Measurements from ENCODE around the gene RO60. TPM values are rescaled to one million over a fixed set of nuclear protein-coding genes. Genes with fewer than 3 reads are reported as not detected.

RO60 gene
- total and polyA plus RNA-seq, 2 donors: 9.1 to 55.2 TPM

GRCh38 chr1:193090865-193091264 is 31.5 kb downstream of the RO60 start:
- Histone ChIP-seq H3K9me3 (ENCODE audit: control insufficient read depth in 2 of 2, insufficient read depth in 1 of 2, low read length in 1 of 2) (no peaks in the 10 kb centered on the region), H3K4me3 (ENCODE audit: low read length in 2 of 2) (no peak overlapping the region), H3K36me3 (ENCODE audit: control insufficient read depth in 2 of 2, insufficient read depth in 2 of 2, low read length in 1 of 2) (no peaks in the 10 kb centered on the region), H3K4me1 (ENCODE audit: control insufficient read depth in 2 of 2, insufficient read depth in 2 of 2, low read length in 2 of 2) (no peaks in the 10 kb centered on the region), H3K27ac (ENCODE audit: low read depth in 1 of 2, low read length in 1 of 2) (no peak overlapping the region), H3K27me3 (ENCODE audit: control insufficient read depth in 2 of 2, insufficient read depth in 1 of 2, low read length in 1 of 2) (no peaks in the 10 kb centered on the region)
- 95% methylated on average over 1 of the region's 1 CpG for WGBS
- DNase-seq (ENCODE audit: low read depth in 6 of 9, low spot score in 9 of 9): no peak

GRCh38 chr1:193094112-193094511 is 34.7 kb downstream of the RO60 start:
- 99% methylated on average over 11 of the region's 11 CpGs for WGBS
- no peaks in the 10 kb centered on the region for H3K27me3 ChIP-seq (ENCODE audit: control insufficient read depth in 2 of 2, insufficient read depth in 1 of 2, low read length in 1 of 2)
- no peak overlapping the region for H3K27ac ChIP-seq (ENCODE audit: low read depth in 1 of 2, low read length in 1 of 2)
- no peaks in the 10 kb centered on the region for H3K4me1 ChIP-seq (ENCODE audit: control insufficient read depth in 2 of 2, insufficient read depth in 2 of 2, low read length in 2 of 2)
- no peaks in the 10 kb centered on the region for H3K9me3 ChIP-seq (ENCODE audit: control insufficient read depth in 2 of 2, insufficient read depth in 1 of 2, low read length in 1 of 2)
- DNase-seq (ENCODE audit: low read depth in 6 of 9, low spot score in 9 of 9): no peak
- H3K4me3 ChIP-seq (ENCODE audit: low read length in 2 of 2): no peak overlapping the region
- no peaks in the 10 kb centered on the region for H3K36me3 ChIP-seq (ENCODE audit: control insufficient read depth in 2 of 2, insufficient read depth in 2 of 2, low read length in 1 of 2)

GRCh38 chr1:193102662-193103061 is 43.2 kb downstream of the RO60 start:
- Histone ChIP-seq H3K36me3 (ENCODE audit: control insufficient read depth in 2 of 2, insufficient read depth in 2 of 2, low read length in 1 of 2) (peaks cover 3 to 4% of the 10 kb centered on the region in 2 donors), H3K27ac (ENCODE audit: low read depth in 1 of 2, low read length in 1 of 2) (no peak overlapping the region), H3K9me3 (ENCODE audit: control insufficient read depth in 2 of 2, insufficient read depth in 1 of 2, low read length in 1 of 2) (no peaks in the 10 kb centered on the region), H3K4me3 (ENCODE audit: low read length in 2 of 2) (no peak overlapping the region), H3K4me1 (ENCODE audit: control insufficient read depth in 2 of 2, insufficient read depth in 2 of 2, low read length in 2 of 2) (peaks cover 6% of the 10 kb centered on the region in 2 donors), H3K27me3 (ENCODE audit: control insufficient read depth in 2 of 2, insufficient read depth in 1 of 2, low read length in 1 of 2) (peaks cover 0 to 17% of the 10 kb centered on the region in 2 donors)
- WGBS: 97% methylated on average over 5 of the region's 5 CpGs
- DNase-seq (ENCODE audit: low read depth in 6 of 9, low spot score in 9 of 9): no peak

- Histone ChIP-seq H3K27me3 (ENCODE audit: control insufficient read depth in 2 of 2, insufficient read depth in 1 of 2, low read length in 1 of 2) (peaks cover 0 to 17% of the 10 kb centered on the region in 2 donors), H3K36me3 (ENCODE audit: control insufficient read depth in 2 of 2, insufficient read depth in 2 of 2, low read length in 1 of 2) (peaks cover 3 to 4% of the 10 kb centered on the region in 2 donors), H3K4me3 (ENCODE audit: low read length in 2 of 2) (peak overlapping the region; percentile 63 to 78), H3K27ac (ENCODE audit: low read depth in 1 of 2, low read length in 1 of 2) (no peak overlapping the region), H3K4me1 (ENCODE audit: control insufficient read depth in 2 of 2, insufficient read depth in 2 of 2, low read length in 2 of 2) (peaks cover 6% of the 10 kb centered on the region in 2 donors), H3K9me3 (ENCODE audit: control insufficient read depth in 2 of 2, insufficient read depth in 1 of 2, low read length in 1 of 2) (no peaks in the 10 kb centered on the region)
- no peak for DNase-seq (ENCODE audit: low read depth in 6 of 9, low spot score in 9 of 9)
- 58% methylated on average over 9 of the region's 9 CpGs for WGBS
Measured at GRCh38 chr1:193103759-193104501, 44.5 kb downstream of the RO60 start.

GRCh38 chr1:193104502-193104906 is 45.1 kb downstream of the RO60 start:
- Histone ChIP-seq H3K9me3 (ENCODE audit: control insufficient read depth in 2 of 2, insufficient read depth in 1 of 2, low read length in 1 of 2) (no peaks in the 10 kb centered on the region), H3K36me3 (ENCODE audit: control insufficient read depth in 2 of 2, insufficient read depth in 2 of 2, low read length in 1 of 2) (peaks cover 1 to 3% of the 10 kb centered on the region in 2 donors), H3K27me3 (ENCODE audit: control insufficient read depth in 2 of 2, insufficient read depth in 1 of 2, low read length in 1 of 2) (peaks cover 0 to 17% of the 10 kb centered on the region in 2 donors), H3K4me3 (ENCODE audit: low read length in 2 of 2) (peak overlapping the region; percentile 63 to 78), H3K4me1 (ENCODE audit: control insufficient read depth in 2 of 2, insufficient read depth in 2 of 2, low read length in 2 of 2) (peaks cover 6% of the 10 kb centered on the region in 2 donors), H3K27ac (ENCODE audit: low read depth in 1 of 2, low read length in 1 of 2) (peak overlapping the region in 1 of 2 donors; percentile 14)
- DNase-seq (ENCODE audit: low read depth in 6 of 9, low spot score in 9 of 9): peak in 3 of 9 donors; percentile 9 to 57 (median 16)
- WGBS: under 1% methylated on average over 24 of the region's 24 CpGs

- DNase-seq (ENCODE audit: low read depth in 6 of 9, low spot score in 9 of 9): peak in 4 of 9 donors; percentile 25 to 66 (median 34)
- peak within 1 kb of the TSS; percentile 14 to 88 for H3K27ac ChIP-seq (ENCODE audit: low read depth in 1 of 2, low read length in 1 of 2)
- peaks cover 0 to 17% of the 10 kb centered on the region in 2 donors for H3K27me3 ChIP-seq (ENCODE audit: control insufficient read depth in 2 of 2, insufficient read depth in 1 of 2, low read length in 1 of 2)
- peaks cover 6% of the 10 kb centered on the region in 2 donors for H3K4me1 ChIP-seq (ENCODE audit: control insufficient read depth in 2 of 2, insufficient read depth in 2 of 2, low read length in 2 of 2)
- H3K4me3 ChIP-seq (ENCODE audit: low read length in 2 of 2): peak within 1 kb of the TSS; percentile 63 to 78
- no peaks in the 10 kb centered on the region for H3K36me3 ChIP-seq (ENCODE audit: control insufficient read depth in 2 of 2, insufficient read depth in 2 of 2, low read length in 1 of 2)
- no peaks in the 10 kb centered on the region for H3K9me3 ChIP-seq (ENCODE audit: control insufficient read depth in 2 of 2, insufficient read depth in 1 of 2, low read length in 1 of 2)
- under 1% methylated on average over 73 of the region's 73 CpGs for WGBS
Measured at GRCh38 chr1:193104907-193105820, 45.8 kb downstream of the RO60 start, which contains the start of gene GLRX2. TSS of gene GLRX2 (minus strand) at chr1:193105414. CDS start at chr1:193105382, 32 bp downstream.

GRCh38 chr1:193105821-193106177 is 46.4 kb downstream of the RO60 start:
- no peak for DNase-seq (ENCODE audit: low read depth in 6 of 9, low spot score in 9 of 9)
- H3K27ac ChIP-seq (ENCODE audit: low read depth in 1 of 2, low read length in 1 of 2): no peak overlapping the region
- H3K36me3 ChIP-seq (ENCODE audit: control insufficient read depth in 2 of 2, insufficient read depth in 2 of 2, low read length in 1 of 2): no peaks in the 10 kb centered on the region
- WGBS: 63% methylated on average over 4 of the region's 4 CpGs
- no peaks in the 10 kb centered on the region for H3K9me3 ChIP-seq (ENCODE audit: control insufficient read depth in 2 of 2, insufficient read depth in 1 of 2, low read length in 1 of 2)
- H3K27me3 ChIP-seq (ENCODE audit: control insufficient read depth in 2 of 2, insufficient read depth in 1 of 2, low read length in 1 of 2): peaks cover 0 to 17% of the 10 kb centered on the region in 2 donors
- H3K4me1 ChIP-seq (ENCODE audit: control insufficient read depth in 2 of 2, insufficient read depth in 2 of 2, low read length in 2 of 2): peaks cover 6% of the 10 kb centered on the region in 2 donors
- H3K4me3 ChIP-seq (ENCODE audit: low read length in 2 of 2): peak overlapping the region; percentile 63 to 78

- H3K27me3 ChIP-seq (ENCODE audit: control insufficient read depth in 2 of 2, insufficient read depth in 1 of 2, low read length in 1 of 2): peaks cover 0 to 17% of the 10 kb centered on the region in 2 donors
- no peak overlapping the region for H3K4me3 ChIP-seq (ENCODE audit: low read length in 2 of 2)
- DNase-seq (ENCODE audit: low read depth in 6 of 9, low spot score in 9 of 9): no peak
- WGBS: 94% methylated on average over 3 of the region's 3 CpGs
- no peaks in the 10 kb centered on the region for H3K9me3 ChIP-seq (ENCODE audit: control insufficient read depth in 2 of 2, insufficient read depth in 1 of 2, low read length in 1 of 2)
- H3K27ac ChIP-seq (ENCODE audit: low read depth in 1 of 2, low read length in 1 of 2): no peak overlapping the region
- H3K36me3 ChIP-seq (ENCODE audit: control insufficient read depth in 2 of 2, insufficient read depth in 2 of 2, low read length in 1 of 2): no peaks in the 10 kb centered on the region
- H3K4me1 ChIP-seq (ENCODE audit: control insufficient read depth in 2 of 2, insufficient read depth in 2 of 2, low read length in 2 of 2): peaks cover 6% of the 10 kb centered on the region in 2 donors
Measured at GRCh38 chr1:193108471-193108870, 49.1 kb downstream of the RO60 start.

All from thymus (tissue), 11 donors.